Suprapubic skin (tissue), 4 donors: Measurements from ENCODE around the gene CHRNA9. TPM values are rescaled to one million over a fixed set of nuclear protein-coding genes. Genes with fewer than 3 reads are reported as not detected.

Experiments used
- DNase-seq, 2 donors: peaks; one replicate each; pipeline ENCODE4 v3.0.0-alpha.2; 2019; ENCODE audit warnings: low spot score in 2 of 2
- H3K27ac ChIP-seq: fragments of 200-600 bp; sonication (generic); one replicate; pipeline ENCODE4 v1.5.1; 2019
- H3K27me3 ChIP-seq: fragments of 200-600 bp; sonication (generic); one replicate; pipeline ENCODE4 v1.5.1; 2019
- H3K36me3 ChIP-seq: fragments of 200-600 bp; sonication (generic); one replicate; pipeline ENCODE4 v1.5.1; 2019
- H3K4me1 ChIP-seq: fragments of 200-600 bp; sonication (generic); one replicate; pipeline ENCODE4 v1.5.1; 2019
- H3K4me3 ChIP-seq: fragments of 200-600 bp; sonication (generic); one replicate; pipeline ENCODE4 v1.5.1; 2019; ENCODE audit warnings: mild to moderate bottlenecking
- H3K9me3 ChIP-seq: fragments of 200-600 bp; sonication (generic); one replicate; pipeline ENCODE4 v1.5.1; 2019
- CTCF ChIP-seq, 2 donors: fragments of 200-600 bp in 1 of 2; fragments of 450-650 bp in 1 of 2; sonication (generic) in 1 of 2; IDR thresholded peaks; one replicate each; pipeline ENCODE4 v1.5.1; 2016 to 2019; ENCODE audit warnings: antibody characterized with exemption in 2 of 2, mild to moderate bottlenecking in 1 of 2, moderate library complexity in 1 of 2
- EP300 ChIP-seq: sonication (generic); formaldehyde crosslinking; IDR thresholded peaks from one replicate; pipeline ENCODE4 v1.6.1; 2017; ENCODE audit warnings: antibody characterized with exemption
- POLR2A ChIP-seq, 2 donors: fragments of 450-650 bp; IDR thresholded peaks; one replicate each; pipeline ENCODE4 v1.6.1; 2017; ENCODE audit warnings: antibody characterized with exemption in 2 of 2, mild to moderate bottlenecking in 2 of 2, moderate library complexity in 2 of 2
- POLR2AphosphoS5 ChIP-seq, 3 donors: sonication (generic); formaldehyde crosslinking; IDR thresholded peaks; one replicate each; pipeline ENCODE4 v1.6.1; 2017; ENCODE audit warnings: antibody characterized with exemption in 3 of 3
- WGBS: methylation state at CpG from one replicate; pipeline ENCODE4 v1.1.5; 2018; 5-methylcytosine and 5-hydroxymethylcytosine counted together
- total RNA-seq, 4 donors: library from RNA; depleted of rRNA; stranded (reverse); fragments of >200 nt; gene quantifications; one replicate each; pipeline ENCODE4 v1.1.0, GENCODE V29; 2016

CHRNA9 gene
- total RNA-seq, 4 donors from 2014 or later = 0.34 to 2.4 (median 0.38) TPM; not detected in 1

- H3K27me3 ChIP-seq = no peaks in the 10 kb centered on the region
- H3K27ac ChIP-seq = no peak overlapping the region
- no peak for TF ChIP-seq POLR2A (IDR thresholded peaks at IDR 0.05)
- no peak for TF ChIP-seq POLR2AphosphoS5 (IDR thresholded peaks at IDR 0.05)
- no peak for TF ChIP-seq EP300
- TF ChIP-seq CTCF (IDR thresholded peaks at IDR 0.05) = no peak
- DNase-seq = no peak
- 63% methylated on average over 3 of the region's 3 CpGs for WGBS
- no peaks in the 10 kb centered on the region for H3K9me3 ChIP-seq
- peaks cover 4% of the 10 kb centered on the region for H3K4me1 ChIP-seq
- no peaks in the 10 kb centered on the region for H3K36me3 ChIP-seq
- no peak overlapping the region for H3K4me3 ChIP-seq
Measured at GRCh38 chr4:40306226-40306625, 28.9 kb upstream of the CHRNA9 start.

- WGBS = 72% methylated on average over 3 of the region's 3 CpGs
- Histone ChIP-seq H3K27me3 (no peaks in the 10 kb centered on the region), H3K4me1 (peaks cover 8% of the 10 kb centered on the region), H3K9me3 (no peaks in the 10 kb centered on the region), H3K27ac (no peak overlapping the region), H3K36me3 (no peaks in the 10 kb centered on the region), H3K4me3 (no peak overlapping the region)
- DNase-seq = no peak
- no peak for TF ChIP-seq EP300
- TF ChIP-seq POLR2A (IDR thresholded peaks at IDR 0.05) = no peak
Measured at GRCh38 chr4:40306976-40307375, 28.2 kb upstream of the CHRNA9 start.

- no peak overlapping the region for H3K27ac ChIP-seq
- H3K9me3 ChIP-seq = no peaks in the 10 kb centered on the region
- no peaks in the 10 kb centered on the region for H3K27me3 ChIP-seq
- DNase-seq = no peak
- no peak for TF ChIP-seq POLR2AphosphoS5 (IDR thresholded peaks at IDR 0.05)
- no peak for TF ChIP-seq EP300
- TF ChIP-seq POLR2A (IDR thresholded peaks at IDR 0.05) = no peak
- no peak for TF ChIP-seq CTCF (IDR thresholded peaks at IDR 0.05)
- H3K4me1 ChIP-seq = peaks cover 10% of the 10 kb centered on the region
- WGBS = 76% methylated on average over 15 of the region's 15 CpGs
- no peak overlapping the region for H3K4me3 ChIP-seq
- H3K36me3 ChIP-seq = no peaks in the 10 kb centered on the region
Measured at GRCh38 chr4:40307627-40308497, 27.3 kb upstream of the CHRNA9 start.

GRCh38 chr4:40308528-40309122 lies 26.5 kb upstream of the CHRNA9 start:
- Histone ChIP-seq H3K36me3 (no peaks in the 10 kb centered on the region), H3K9me3 (no peaks in the 10 kb centered on the region), H3K27me3 (no peaks in the 10 kb centered on the region), H3K27ac (no peak overlapping the region), H3K4me1 (peaks cover 10% of the 10 kb centered on the region), H3K4me3 (no peak overlapping the region)
- 65% methylated on average over 4 of the region's 4 CpGs for WGBS
- no peak for DNase-seq
- TF ChIP-seq POLR2A (IDR thresholded peaks at IDR 0.05) (no peak), POLR2AphosphoS5 (IDR thresholded peaks at IDR 0.05) (no peak), CTCF (IDR thresholded peaks at IDR 0.05) (no peak), EP300 (no peak)

GRCh38 chr4:40309250-40309774 lies 25.8 kb upstream of the CHRNA9 start:
- DNase-seq = peak; percentile 90 to 91
- no peaks in the 10 kb centered on the region for H3K9me3 ChIP-seq
- no peaks in the 10 kb centered on the region for H3K36me3 ChIP-seq
- H3K27ac ChIP-seq = no peak overlapping the region
- H3K27me3 ChIP-seq = no peaks in the 10 kb centered on the region
- peaks cover 10% of the 10 kb centered on the region for H3K4me1 ChIP-seq
- WGBS = 3% methylated on average over 10 of the region's 10 CpGs
- TF ChIP-seq POLR2AphosphoS5 (IDR thresholded peaks at IDR 0.05) (no peak), CTCF (IDR thresholded peaks at IDR 0.05) (peak; percentile 61 to 86)
- H3K4me3 ChIP-seq = no peak overlapping the region
